NCI-H2107 (cell line): ENCODE measurements around the gene ETFDH.
"Not testable (repeated sequence)": the region's sequence is repeated elsewhere in the genome, so short reads cannot be mapped to it uniquely, and the experiment has no call there.

Experiments
- DNase-seq: peaks from one replicate; lab custom pipeline; 2025; lab: John Stamatoyannopoulos, UW

ETFDH gene

GRCh38 chr4:158678767-158679166 is 6.7 kb downstream of the ETFDH start:
- no peak for DNase-seq

- no peak for DNase-seq
Measured at GRCh38 chr4:158681629-158682028, 9.5 kb downstream of the ETFDH start.

GRCh38 chr4:158682066-158682465 is 10.0 kb downstream of the ETFDH start:
- no peak for DNase-seq

- DNase-seq: no peak
Measured at GRCh38 chr4:158688813-158689212, 16.7 kb downstream of the ETFDH start.

- no peak for DNase-seq
Measured at GRCh38 chr4:158704274-158704673, 32.2 kb downstream of the ETFDH start.

- no peak for DNase-seq
Measured at GRCh38 chr4:158710814-158711213, 38.7 kb downstream of the ETFDH start.

GRCh38 chr4:158712622-158713021 is 40.5 kb downstream of the ETFDH start:
- DNase-seq: not testable (repeated sequence)

GRCh38 chr4:158714937-158715336 is 42.8 kb downstream of the ETFDH start:
- no peak for DNase-seq

GRCh38 chr4:158715802-158716201 is 43.7 kb downstream of the ETFDH start:
- DNase-seq: no peak

- no peak for DNase-seq
Measured at GRCh38 chr4:158721680-158722079, 49.6 kb downstream of the ETFDH start.

- no peak for DNase-seq
Measured at GRCh38 chr4:158722291-158722916, 50.3 kb downstream of the ETFDH start.

GRCh38 chr4:158722917-158723793 is 51.1 kb downstream of the ETFDH start, which contains the start of gene PPID:
PPID (minus strand) TSS chr4:158723396; CDS start chr4:158723288, 108 bp downstream.
- DNase-seq: peak; percentile 2

GRCh38 chr4:158724637-158725036 is 52.5 kb downstream of the ETFDH start:
- DNase-seq: no peak

- no peak for DNase-seq
Measured at GRCh38 chr4:158726633-158727032, 54.5 kb downstream of the ETFDH start.

GRCh38 chr4:158728236-158728635 is 56.1 kb downstream of the ETFDH start:
- no peak for DNase-seq

- DNase-seq: peak; percentile 14
Measured at GRCh38 chr4:158729716-158730559, 57.8 kb downstream of the ETFDH start.

- DNase-seq: no peak
Measured at GRCh38 chr4:158738866-158739265, 66.8 kb downstream of the ETFDH start.

- DNase-seq: no peak
Measured at GRCh38 chr4:158739600-158739999, 67.5 kb downstream of the ETFDH start.

GRCh38 chr4:158741326-158742021 is 69.4 kb downstream of the ETFDH start:
- DNase-seq: no peak

- not testable (repeated sequence) for DNase-seq
Measured at GRCh38 chr4:158746537-158746936, 74.4 kb downstream of the ETFDH start.

GRCh38 chr4:158750379-158750778 is 78.3 kb downstream of the ETFDH start:
- DNase-seq: no peak
